GM21447 (cell line): ENCODE data around the gene TMC2.

Source experiments
- ATAC-seq: cut with Tn5 transposase; IDR thresholded peaks from one replicate; pipeline ENCODE4 v1.9.1; 2021; ENCODE audit not compliant: unreplicated experiment

The TMC2 gene

DNA sequence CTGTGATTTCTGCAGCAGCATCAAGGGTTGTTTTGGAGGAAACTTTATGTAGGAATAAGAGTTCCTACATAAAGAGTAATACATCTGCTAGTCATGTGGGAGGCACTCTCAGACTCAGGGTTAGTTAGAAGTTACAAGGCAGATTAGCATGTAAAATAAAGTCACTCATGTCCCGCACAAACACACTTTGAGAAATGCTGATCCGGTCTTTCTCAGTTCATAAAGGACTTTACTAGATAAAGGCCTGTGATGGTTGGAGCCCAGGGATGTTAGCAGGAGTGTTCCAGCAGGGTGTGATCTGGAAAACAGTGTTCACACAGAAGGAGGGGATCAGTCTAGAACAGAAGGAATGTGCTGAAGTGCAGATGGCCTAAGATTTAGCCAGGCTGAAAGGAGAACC is 83.0 kb downstream of the TMC2 start:
- ATAC-seq = no peak

- no peak for ATAC-seq
Observed at GRCh38 chr20:2619961-2620595, 83.7 kb downstream of the TMC2 start.

GRCh38 chr20:2624190-2624589 is 87.8 kb downstream of the TMC2 start:
- no peak for ATAC-seq

DNA sequence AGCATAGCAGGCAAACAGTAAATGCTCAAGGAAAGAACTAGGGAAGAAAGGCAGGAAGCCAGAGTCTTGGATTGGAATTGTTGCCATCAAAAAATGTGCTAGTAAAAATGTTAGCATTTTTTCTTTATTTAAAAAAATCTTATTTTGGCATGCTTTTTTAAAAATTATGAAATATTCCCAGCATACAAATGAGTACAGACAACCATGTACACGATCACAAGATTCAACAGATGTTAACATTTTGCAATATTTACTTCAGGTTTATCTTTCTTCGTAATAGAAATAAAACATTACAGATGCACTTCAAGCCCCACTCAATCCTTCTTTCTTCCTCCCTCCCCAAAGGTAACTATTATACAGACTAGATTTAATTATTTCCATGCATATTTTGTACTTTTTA is 88.7 kb downstream of the TMC2 start:
- no peak for ATAC-seq

DNA sequence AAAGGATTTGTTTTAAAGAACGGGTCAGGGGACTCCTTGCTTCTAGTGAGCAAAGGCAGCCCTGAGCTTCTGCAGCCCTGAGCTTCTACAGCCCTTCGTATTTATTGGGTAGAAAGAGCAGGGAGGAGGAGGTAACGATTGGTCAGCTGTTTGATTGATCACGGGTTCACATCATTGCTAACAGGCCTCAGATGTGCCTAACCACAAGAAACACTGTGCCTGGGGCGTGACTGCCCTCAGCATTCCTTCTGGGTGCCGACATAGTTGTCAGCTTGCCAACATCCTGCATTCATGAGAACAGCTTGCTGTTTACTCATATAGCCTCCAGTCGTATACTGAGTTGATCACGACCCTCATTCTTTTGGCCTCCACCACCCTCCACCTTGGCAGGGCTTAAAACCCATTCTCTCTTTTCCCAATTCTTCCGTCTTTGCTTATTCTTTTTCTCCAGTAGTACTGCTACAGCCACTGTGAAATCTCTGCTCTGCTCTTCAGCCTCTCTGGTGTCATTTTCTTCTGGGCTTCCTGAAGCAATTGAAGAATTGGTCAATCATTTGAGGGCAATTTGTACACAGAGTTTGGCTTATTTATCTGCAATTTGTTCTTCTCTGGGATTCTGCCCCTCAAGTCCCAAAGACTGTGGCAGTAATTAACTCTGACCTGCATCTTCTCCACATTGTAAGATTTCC is 90.6 kb downstream of the TMC2 start:
- no peak for ATAC-seq

GRCh38 chr20:2631228-2631627 is 94.9 kb downstream of the TMC2 start:
- ATAC-seq = no peak

DNA sequence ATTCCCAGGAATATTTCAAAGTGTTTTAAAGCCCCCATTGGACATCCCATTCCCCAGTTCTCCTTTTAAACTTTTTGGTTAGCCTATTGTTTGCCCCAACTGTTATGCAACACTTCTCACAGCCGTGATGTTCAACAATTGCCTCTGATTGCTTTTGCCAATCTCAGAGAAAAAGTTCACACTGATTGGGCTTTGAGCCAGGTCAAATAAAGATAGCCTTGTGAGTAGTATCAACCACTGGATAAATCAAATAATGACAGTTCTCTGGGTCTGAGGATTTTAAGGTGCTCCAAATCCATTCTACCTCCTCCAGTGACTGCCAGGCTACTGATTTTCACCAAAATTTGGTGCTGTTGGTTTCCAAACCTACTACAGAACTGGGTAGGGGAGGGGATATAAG is 97.0 kb downstream of the TMC2 start:
- no peak for ATAC-seq

- no peak for ATAC-seq
Observed at GRCh38 chr20:2637246-2637645, 100.9 kb downstream of the TMC2 start.

GRCh38 chr20:2640260-2640659 is 103.9 kb downstream of the TMC2 start:
- ATAC-seq = no peak

- no peak for ATAC-seq
Observed at GRCh38 chr20:2640899-2641298, 104.5 kb downstream of the TMC2 start.

GRCh38 chr20:2643708-2644107 is 107.3 kb downstream of the TMC2 start:
- ATAC-seq = no peak

- peak; percentile 79 for ATAC-seq
Observed at GRCh38 chr20:2651772-2652723, 115.7 kb downstream of the TMC2 start, which contains the start of gene NOP56. Gene NOP56 (plus strand): TSS chr20:2652632. CDS start chr20:2652661, 29 bp downstream.

- peak; percentile 45 for ATAC-seq
Observed at GRCh38 chr20:2652724-2653555, 116.6 kb downstream of the TMC2 start.

- ATAC-seq = no peak
Observed at GRCh38 chr20:2653556-2654383, 117.4 kb downstream of the TMC2 start.

- no peak for ATAC-seq
Observed at GRCh38 chr20:2654384-2654822, 118.0 kb downstream of the TMC2 start.

DNA sequence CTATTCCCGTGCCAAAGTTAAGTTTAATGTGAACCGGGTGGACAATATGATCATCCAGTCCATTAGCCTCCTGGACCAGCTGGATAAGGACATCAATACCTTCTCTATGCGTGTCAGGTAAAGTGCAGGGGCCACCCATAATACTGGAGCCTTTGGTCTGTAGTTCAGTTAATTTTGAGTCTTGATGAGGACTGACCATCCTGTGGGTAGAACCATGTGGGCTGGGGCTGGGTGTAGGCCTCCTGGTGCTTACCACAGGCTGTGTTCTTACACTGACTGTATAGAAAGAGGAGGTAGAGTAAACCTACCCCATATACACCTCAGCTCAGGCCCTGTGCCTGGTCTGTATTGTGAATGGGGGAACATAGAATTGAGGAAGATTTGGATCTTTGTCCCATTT is 118.5 kb downstream of the TMC2 start:
- ATAC-seq = no peak

GRCh38 chr20:2655331-2656116 is 119.2 kb downstream of the TMC2 start:
- ATAC-seq = no peak

- no peak for ATAC-seq
Observed at GRCh38 chr20:2656471-2657117, 120.2 kb downstream of the TMC2 start.

DNA sequence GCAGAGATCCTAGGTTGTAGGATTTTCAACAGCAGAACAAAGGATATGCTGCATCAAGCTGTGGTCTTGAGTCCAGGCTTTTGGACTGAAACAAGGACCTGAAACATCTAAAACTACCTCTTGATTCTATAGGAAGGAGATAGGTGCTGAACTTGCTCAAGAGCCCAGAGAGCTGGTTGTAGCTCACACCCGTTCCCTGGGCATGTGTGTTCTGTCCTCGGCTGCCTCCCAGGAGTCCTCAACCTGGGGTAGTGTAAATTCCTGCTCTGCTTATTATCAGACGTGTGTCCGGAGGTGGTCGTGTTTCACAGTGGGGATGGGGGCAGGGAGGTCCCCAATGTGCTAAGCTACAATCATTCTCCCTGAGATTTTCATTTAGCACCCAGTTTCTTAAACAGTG is 120.9 kb downstream of the TMC2 start:
- no peak for ATAC-seq
